Activated CD4-positive, alpha-beta T cell treated with anti-CD3 and anti-CD28 coated beads, Interleukin-2, amount 10 ng/mL, durations not matched to agents 24 days and 14 days (primary cell): ENCODE data around the gene CDH15. TPM values are rescaled to one million over a fixed set of nuclear protein-coding genes. Genes with fewer than 3 reads are reported as not detected.
"Not testable (repeated sequence)": the region's sequence is repeated elsewhere in the genome, so short reads cannot be mapped to it uniquely, and the experiment has no call there.

ENCODE experiments used
- DNase-seq: peaks from one replicate; pipeline ENCODE4 v3.0.0; 2022
- H3K27ac Mint-ChIP-seq: one replicate; pipeline ENCODE4 v1.8.0; 2022; ENCODE audit warnings: mild to moderate bottlenecking, mixed read lengths
- H3K27me3 Mint-ChIP-seq: one replicate; pipeline ENCODE4 v1.8.0; 2022; ENCODE audit warnings: mixed read lengths
- H3K36me3 Mint-ChIP-seq: one replicate; pipeline ENCODE4 v1.8.0; 2022; ENCODE audit warnings: low read depth, mild to moderate bottlenecking, mixed read lengths
- H3K4me1 Mint-ChIP-seq: one replicate; pipeline ENCODE4 v1.8.0; 2021; ENCODE audit warnings: mixed read lengths
- H3K4me3 Mint-ChIP-seq: one replicate; pipeline ENCODE4 v1.8.0; 2022; ENCODE audit warnings: mild to moderate bottlenecking, moderate library complexity, mixed read lengths
- H3K9me3 Mint-ChIP-seq: one replicate; pipeline ENCODE4 v1.8.0; 2021; ENCODE audit warnings: mixed read lengths
- intact Hi-C: fragments of 100-400 bp; cut with micrococcal nuclease; formaldehyde crosslinking; loops from one replicate; pipeline ENCODE4 v1.15.1; 2023
- total RNA-seq: library from RNA; stranded (reverse); gene quantifications from 2 replicates; pipeline ENCODE4 v1.2.3, GENCODE V29; 2022

The CDH15 gene
- total RNA-seq, 1 donor from 2014 or later = not detected

GRCh38 chr16:89233678-89234490 is 62.3 kb downstream of the CDH15 start:
- no peaks in the 10 kb centered on the region for H3K27me3 Mint-ChIP-seq
- intact Hi-C loops = no loop called here
- peaks cover 52% of the 10 kb centered on the region for H3K36me3 Mint-ChIP-seq
- H3K27ac Mint-ChIP-seq = no peak overlapping the region
- no peak for DNase-seq
- H3K4me1 Mint-ChIP-seq = peaks cover 2% of the 10 kb centered on the region
- H3K4me3 Mint-ChIP-seq = no peak overlapping the region
- peaks cover 12% of the 10 kb centered on the region for H3K9me3 Mint-ChIP-seq

- Mint-ChIP-seq H3K27ac (no peak overlapping the region), H3K4me3 (no peak overlapping the region), H3K36me3 (peaks cover 20% of the 10 kb centered on the region), H3K27me3 (no peaks in the 10 kb centered on the region), H3K9me3 (peaks cover 6% of the 10 kb centered on the region), H3K4me1 (peaks cover 11% of the 10 kb centered on the region)
- intact Hi-C loops = no loop called here
- no peak for DNase-seq
These were observed 66.2 kb downstream of the CDH15 start for GRCh38 chr16:89237733-89238132.

- H3K4me1 Mint-ChIP-seq = peaks cover 15% of the 10 kb centered on the region
- peak; percentile 93 for DNase-seq
- H3K27ac Mint-ChIP-seq = peak overlapping the region; percentile 100
- no peaks in the 10 kb centered on the region for H3K27me3 Mint-ChIP-seq
- intact Hi-C loops = loop anchor here (1.0 to 10.0 kb wide), 4 partner anchors 249 to 623 kb away; partner anchors contain the start of genes ANKRD11, SPATA2L and SPG7
- peak overlapping the region; percentile 100 for H3K4me3 Mint-ChIP-seq
- H3K9me3 Mint-ChIP-seq = no peaks in the 10 kb centered on the region
- peaks cover 4% of the 10 kb centered on the region for H3K36me3 Mint-ChIP-seq
These were observed 69.8 kb downstream of the CDH15 start for GRCh38 chr16:89241187-89242007.

GRCh38 chr16:89242795-89243200 is 71.2 kb downstream of the CDH15 start:
- Mint-ChIP-seq H3K36me3 (peaks cover 4% of the 10 kb centered on the region), H3K27ac (no peak overlapping the region), H3K9me3 (no peaks in the 10 kb centered on the region), H3K27me3 (no peaks in the 10 kb centered on the region), H3K4me3 (peak overlapping the region; percentile 37), H3K4me1 (peaks cover 15% of the 10 kb centered on the region)
- peak; percentile 60 for DNase-seq
- intact Hi-C loops = loop anchor here (10.0 kb wide), 2 partner anchors 462 to 622 kb away; partner anchors contain the start of gene SPATA2L

- Mint-ChIP-seq H3K4me1 (peaks cover 15% of the 10 kb centered on the region), H3K27me3 (no peaks in the 10 kb centered on the region), H3K36me3 (peaks cover 4% of the 10 kb centered on the region), H3K27ac (no peak overlapping the region), H3K4me3 (no peak overlapping the region), H3K9me3 (no peaks in the 10 kb centered on the region)
- intact Hi-C loops = loop anchor here (10.0 kb wide), 2 partner anchors 461 to 621 kb away; partner anchors contain the start of gene SPATA2L
- DNase-seq = no peak
These were observed 72.1 kb downstream of the CDH15 start for GRCh38 chr16:89243664-89244063.

- H3K4me1 Mint-ChIP-seq = peaks cover 15% of the 10 kb centered on the region
- intact Hi-C loops = loop anchor here (10.0 kb wide), 2 partner anchors 461 to 621 kb away; partner anchors contain the start of gene SPATA2L
- DNase-seq, H3K27ac Mint-ChIP-seq, H3K9me3 Mint-ChIP-seq, H3K4me3 Mint-ChIP-seq, H3K27me3 Mint-ChIP-seq, H3K36me3 Mint-ChIP-seq: not testable (repeated sequence)
These were observed 72.7 kb downstream of the CDH15 start for GRCh38 chr16:89244264-89244663.

GRCh38 chr16:89244754-89245153 is 73.2 kb downstream of the CDH15 start:
- DNase-seq = no peak
- Mint-ChIP-seq H3K4me3 (no peak overlapping the region), H3K36me3 (peaks cover 4% of the 10 kb centered on the region), H3K27ac (no peak overlapping the region), H3K4me1 (peaks cover 14% of the 10 kb centered on the region), H3K9me3 (peaks cover under 1% of the 10 kb centered on the region), H3K27me3 (no peaks in the 10 kb centered on the region)
- intact Hi-C loops = loop anchor here (5.0 to 10.0 kb wide), 3 partner anchors 460 to 620 kb away; partner anchors contain the start of genes SPATA2L, VPS9D1 and ZNF276

Other genes with a start within 250 kb of the CDH15 start
- not detected in 2 replicates for gene CBFA2T3, start 194.5 kb upstream of the CDH15 start, total RNA-seq
- 41.1 and 41.6 TPM in 2 replicates for gene ACSF3, start 77.9 kb upstream of the CDH15 start, total RNA-seq
- 1.4 and 2.3 TPM in 2 replicates for gene SLC22A31, start 28.8 kb downstream of the CDH15 start, total RNA-seq
- gene ZNF778, start 46.0 kb downstream of the CDH15 start, total RNA-seq = 6.0 and 9.8 TPM in 2 replicates